ENCODE results near the gene ADAMTSL1.

Gene ADAMTSL1

DNA sequence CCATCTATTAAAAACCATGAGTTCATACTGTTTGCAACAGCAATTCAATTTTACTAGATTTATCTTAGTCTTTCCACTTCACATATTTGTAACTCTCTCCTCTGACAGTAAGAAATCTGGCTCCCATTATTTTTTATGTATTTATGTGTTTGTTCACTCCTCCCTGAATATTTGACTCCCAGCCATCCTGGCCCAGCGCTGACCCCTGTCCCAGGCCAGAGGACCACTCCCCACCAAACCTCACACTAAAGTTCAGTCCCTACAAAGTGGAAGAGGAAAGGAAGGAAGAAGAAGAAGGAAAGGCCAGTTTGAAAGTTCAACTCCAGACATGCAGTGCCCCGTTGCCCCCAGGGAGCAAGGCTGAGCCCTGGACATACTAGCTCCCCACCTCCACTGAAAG, 271.8 kb downstream of the ADAMTSL1 start:
- no peak for DNase-seq

DNA sequence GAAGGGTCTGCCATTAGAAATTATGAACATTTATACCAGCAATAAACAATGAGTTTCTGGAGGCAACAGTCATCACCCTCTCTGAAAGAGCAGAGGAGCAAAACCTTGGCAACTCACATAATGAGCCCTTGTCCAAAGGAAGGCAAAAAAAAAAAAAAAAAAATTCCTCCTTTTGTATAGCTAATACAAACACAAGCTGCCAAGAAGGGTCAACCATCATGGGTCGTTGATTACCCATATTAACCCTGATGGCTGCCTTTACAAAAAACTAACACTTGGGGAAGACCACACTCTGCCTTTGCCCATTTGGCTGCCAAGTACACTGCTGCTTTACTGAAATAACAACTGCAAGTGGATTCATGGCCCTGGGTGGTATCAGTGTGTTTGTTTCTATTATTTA, 272.7 kb downstream of the ADAMTSL1 start:
- DNase-seq: no peak

- no peak for DNase-seq
Measured at GRCh38 chr9:18747595-18747994, 273.6 kb downstream of the ADAMTSL1 start.

- DNase-seq: no peak
Measured at GRCh38 chr9:18748251-18748701, 274.3 kb downstream of the ADAMTSL1 start.

- DNase-seq: no peak
Measured at GRCh38 chr9:18749711-18750110, 275.8 kb downstream of the ADAMTSL1 start.

DNA sequence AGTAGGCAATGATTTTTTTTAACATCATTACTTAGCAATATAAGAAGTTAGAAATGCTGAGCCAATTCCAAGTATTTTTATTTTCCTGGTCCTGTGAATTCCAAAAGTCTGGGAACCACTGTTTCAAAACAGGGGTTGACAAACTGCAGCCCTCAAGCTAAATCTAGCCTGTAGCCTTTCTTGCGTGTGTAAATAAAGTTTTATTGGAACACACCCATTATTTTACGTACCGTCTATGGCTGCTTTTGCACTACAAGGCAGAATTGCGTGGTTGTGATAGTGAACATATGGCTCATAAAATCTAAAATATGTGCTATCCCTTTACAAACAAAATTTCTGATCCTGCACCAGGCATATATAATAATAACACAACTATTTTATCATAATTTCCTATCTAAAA, 280.0 kb downstream of the ADAMTSL1 start:
- no peak for DNase-seq

- DNase-seq: no peak
Measured at GRCh38 chr9:18754537-18754936, 280.6 kb downstream of the ADAMTSL1 start.

GRCh38 chr9:18755263-18755662, 281.3 kb downstream of the ADAMTSL1 start:
- no peak for DNase-seq

DNA sequence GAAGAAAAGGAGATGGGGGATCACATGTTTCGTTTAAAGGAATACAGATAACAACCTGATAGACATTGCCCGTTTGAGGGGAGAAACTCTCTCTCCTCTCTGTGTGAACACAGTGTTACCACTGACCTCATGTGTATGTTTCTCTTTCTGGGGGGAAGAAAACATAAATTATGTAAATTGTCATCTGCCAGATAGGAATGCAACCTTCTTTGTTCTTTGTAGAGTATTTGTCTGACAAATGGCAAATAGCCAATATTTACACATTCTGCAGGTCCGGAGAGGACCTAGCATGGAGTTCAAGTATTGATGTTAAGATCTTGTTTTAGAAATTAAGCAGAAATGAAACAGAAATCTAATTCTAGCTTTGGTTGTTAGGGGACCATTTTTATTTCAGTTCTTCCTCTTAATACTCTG, 282.8 kb downstream of the ADAMTSL1 start:
- no peak for DNase-seq

DNA sequence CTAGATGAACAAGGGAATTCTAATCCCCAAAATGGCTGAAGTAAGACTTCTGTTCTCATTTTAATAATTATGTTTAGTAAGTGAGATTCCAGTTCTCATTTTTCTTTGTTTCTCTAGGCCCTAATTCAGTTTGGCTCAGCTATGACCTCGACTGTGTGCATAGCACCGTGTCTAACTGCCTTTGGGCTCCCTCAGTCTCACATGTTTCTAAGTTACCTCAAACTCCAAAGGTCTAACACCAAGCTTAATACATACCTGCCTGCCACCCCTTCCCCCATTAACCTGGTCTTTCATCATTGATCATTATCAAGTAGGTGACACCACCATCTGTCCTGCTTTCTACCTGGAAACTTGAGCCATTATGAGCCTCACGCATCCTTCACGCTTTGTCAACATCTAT, 285.9 kb downstream of the ADAMTSL1 start:
- no peak for DNase-seq

GRCh38 chr9:18761742-18762300, 287.9 kb downstream of the ADAMTSL1 start:
- DNase-seq: no peak

- no peak for DNase-seq
Measured at GRCh38 chr9:18766989-18767550, 293.1 kb downstream of the ADAMTSL1 start.

DNA sequence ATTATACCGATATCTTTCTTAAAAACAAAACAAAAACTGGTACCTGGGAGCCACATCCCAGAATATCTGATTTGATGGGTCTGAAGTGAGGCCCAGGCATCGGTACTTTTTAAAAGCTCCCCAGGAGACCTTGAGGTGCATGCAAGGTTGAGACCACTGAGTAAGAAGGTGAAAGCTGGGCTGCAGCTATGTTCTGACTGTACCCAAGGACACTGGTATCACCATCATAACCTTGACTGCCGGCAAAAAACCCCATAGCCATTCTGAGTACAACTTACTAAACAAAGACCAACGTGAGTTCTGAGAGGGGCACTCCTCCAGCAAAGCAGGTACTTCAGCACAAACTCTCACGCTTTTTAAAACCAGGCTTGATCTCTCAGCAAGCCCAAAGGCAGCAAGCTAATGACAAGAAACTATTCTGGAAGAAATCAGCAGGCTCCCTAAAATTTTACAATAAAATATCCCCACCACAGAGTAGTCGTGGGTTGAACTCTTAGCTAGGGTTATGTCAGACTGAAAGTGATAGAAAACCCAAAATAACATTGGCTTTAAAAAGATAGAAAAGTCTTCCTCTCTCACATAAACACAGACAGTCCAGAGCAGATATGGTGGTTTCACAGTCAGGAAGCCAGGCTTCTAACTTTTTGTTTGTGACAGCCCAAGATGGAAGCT, 295.1 kb downstream of the ADAMTSL1 start:
- DNase-seq: no peak

DNA sequence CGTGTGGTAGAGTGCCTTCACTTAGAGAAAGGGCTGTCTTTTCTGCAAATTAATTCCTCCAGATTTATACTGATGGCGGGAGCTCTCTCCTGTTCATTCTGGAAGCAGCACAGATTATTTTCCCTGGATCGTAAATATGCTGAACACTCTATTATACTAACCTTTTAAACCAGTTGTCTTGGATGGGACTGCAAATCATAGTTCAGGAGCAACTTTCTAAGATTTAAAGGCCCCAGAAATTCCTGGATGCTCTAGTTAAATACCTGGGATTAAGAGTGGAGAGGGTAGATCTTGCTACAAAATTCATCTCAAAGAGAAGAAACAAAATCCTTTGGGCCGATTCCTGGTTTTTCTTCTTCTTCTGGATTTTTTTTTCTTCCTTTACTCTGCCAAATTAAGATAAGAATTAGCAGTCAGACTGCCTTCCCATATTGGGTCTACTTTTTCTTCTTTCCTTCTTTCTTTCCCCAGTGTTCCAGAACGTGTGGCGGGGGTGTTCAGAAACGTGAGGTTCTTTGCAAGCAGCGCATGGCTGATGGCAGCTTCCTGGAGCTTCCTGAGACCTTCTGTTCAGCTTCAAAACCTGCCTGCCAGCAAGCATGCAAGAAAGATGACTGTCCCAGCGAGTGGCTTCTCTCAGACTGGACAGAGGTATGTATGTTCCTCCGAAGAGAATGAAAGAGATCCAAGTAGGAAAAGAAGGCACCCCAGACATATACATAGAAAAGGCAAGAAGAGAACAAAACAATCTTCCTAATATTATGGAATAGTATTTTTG, 296.4 kb downstream of the ADAMTSL1 start:
- no peak for DNase-seq

GRCh38 chr9:18771011-18771410, 297.1 kb downstream of the ADAMTSL1 start:
- no peak for DNase-seq

- DNase-seq: no peak
Measured at GRCh38 chr9:18771763-18772162, 297.8 kb downstream of the ADAMTSL1 start.

DNA sequence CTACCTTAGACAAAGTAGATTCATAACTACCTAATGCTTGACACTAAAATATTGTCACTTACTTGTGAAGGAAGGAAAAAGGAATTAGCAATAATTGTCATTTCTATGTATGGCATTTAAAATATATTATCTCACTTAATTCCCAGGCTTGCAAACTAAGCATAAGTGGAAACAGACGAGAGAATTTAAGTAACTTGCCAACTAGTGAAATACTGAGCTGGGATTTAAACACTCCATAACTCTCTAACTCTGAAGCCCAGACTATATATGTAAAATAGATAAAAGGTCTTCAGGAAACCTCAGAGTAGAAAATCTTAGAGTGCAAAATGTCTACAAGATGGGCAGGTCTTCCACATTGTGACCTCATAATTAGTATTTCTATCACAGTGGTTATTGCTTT, 301.3 kb downstream of the ADAMTSL1 start:
- no peak for DNase-seq

DNA sequence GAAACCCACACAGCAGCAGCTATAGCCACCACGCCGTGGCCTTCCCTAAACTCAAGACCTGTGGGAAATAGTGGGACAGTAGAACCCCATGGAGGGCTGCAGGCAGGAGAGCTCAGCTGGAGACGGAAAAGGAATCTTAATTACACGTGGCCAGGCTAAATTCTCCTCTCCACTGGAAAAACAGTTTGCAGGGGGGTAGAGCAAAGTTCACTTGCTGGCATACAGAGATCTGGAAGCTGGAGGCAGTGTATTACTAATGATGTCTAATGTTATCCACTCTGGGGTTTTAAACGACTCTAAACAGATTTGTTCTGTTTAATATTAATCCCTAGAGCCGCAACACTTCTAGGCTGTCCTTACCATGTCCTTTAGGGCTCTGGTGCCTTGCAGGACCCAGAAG, 302.0 kb downstream of the ADAMTSL1 start:
- DNase-seq: no peak

DNA sequence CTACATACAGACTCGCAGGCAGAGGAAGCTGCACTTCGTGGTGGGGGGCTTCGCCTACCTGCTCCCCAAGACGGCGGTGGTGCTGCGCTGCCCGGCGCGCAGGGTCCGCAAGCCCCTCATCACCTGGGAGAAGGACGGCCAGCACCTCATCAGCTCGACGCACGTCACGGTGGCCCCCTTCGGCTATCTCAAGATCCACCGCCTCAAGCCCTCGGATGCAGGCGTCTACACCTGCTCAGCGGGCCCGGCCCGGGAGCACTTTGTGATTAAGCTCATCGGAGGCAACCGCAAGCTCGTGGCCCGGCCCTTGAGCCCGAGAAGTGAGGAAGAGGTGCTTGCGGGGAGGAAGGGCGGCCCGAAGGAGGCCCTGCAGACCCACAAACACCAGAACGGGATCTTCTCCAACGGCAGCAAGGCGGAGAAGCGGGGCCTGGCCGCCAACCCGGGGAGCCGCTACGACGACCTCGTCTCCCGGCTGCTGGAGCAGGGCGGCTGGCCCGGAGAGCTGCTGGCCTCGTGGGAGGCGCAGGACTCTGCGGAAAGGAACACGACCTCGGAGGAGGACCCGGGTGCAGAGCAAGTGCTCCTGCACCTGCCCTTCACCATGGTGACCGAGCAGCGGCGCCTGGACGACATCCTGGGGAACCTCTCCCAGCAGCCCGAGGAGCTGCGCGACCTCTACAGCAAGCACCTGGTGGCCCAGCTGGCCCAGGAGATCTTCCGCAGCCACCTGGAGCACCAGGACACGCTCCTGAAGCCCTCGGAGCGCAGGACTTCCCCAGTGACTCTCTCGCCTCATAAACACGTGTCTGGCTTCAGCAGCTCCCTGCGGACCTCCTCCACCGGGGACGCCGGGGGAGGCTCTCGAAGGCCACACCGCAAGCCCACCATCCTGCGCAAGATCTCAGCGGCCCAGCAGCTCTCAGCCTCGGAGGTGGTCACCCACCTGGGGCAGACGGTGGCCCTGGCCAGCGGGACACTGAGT, 303.2 kb downstream of the ADAMTSL1 start:
- DNase-seq: no peak

DNA sequence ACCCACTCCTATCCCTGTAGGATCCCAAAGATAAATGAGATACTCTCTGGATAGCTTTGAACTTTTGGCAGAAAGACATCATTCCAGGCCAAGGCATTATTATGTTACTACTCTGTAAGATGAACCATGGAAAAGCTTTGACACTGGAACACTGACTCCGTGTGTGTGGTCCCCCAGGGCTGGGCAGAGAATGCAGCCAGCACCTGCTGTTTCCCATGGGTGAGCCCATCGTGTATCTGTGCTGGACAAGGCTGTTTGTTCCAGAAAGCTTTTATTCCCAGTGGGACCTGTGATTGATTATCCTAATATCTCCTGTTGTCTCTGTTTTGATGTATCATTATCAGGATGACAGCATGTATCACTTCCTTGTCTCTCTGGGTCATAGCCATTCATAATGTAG, 304.2 kb downstream of the ADAMTSL1 start:
- no peak for DNase-seq

DNA sequence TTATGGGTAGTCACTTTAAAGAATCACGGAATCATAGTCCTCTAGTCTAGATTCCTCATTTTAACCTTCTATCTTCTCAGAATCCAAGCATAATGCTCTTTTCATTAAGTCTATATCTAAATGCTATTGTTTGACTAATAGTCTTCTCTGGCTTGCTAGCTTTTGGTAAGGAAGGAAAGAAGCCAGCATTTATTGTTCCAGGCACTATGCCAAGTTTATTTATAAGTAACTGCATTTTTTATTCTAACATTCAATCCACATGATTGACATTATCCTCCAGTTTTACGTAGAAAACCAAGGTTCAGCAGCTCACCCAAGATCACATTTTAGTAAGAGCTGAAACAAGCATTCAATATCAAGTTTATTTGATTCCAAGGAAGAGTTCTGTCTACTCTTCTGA, 304.9 kb downstream of the ADAMTSL1 start:
- no peak for DNase-seq

DNA sequence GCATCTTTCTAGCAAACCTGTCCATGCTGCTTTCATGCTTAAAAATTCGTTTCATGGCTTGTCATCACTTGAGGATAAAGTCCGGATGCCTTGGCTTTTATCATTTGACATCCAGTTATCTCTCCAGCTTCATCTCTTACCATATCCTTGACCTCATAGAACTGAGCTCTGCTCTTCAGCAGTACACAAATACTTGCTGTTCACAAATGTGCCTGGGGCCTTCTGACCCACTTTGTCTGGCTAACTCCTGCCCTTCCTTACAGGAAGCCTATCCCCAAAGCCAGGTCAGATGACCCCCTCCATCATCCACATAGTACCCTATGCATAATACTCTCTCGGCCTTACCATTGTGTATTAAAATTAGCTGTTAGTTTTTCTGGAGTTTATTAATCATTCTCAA, 310.0 kb downstream of the ADAMTSL1 start:
- DNase-seq: no peak

GRCh38 chr9:18785604-18786003, 311.7 kb downstream of the ADAMTSL1 start:
- no peak for DNase-seq

Data from AML-193 (cell line).